ENCODE results near the gene WDR31. TPM values are rescaled to one million over a fixed set of nuclear protein-coding genes. Genes with fewer than 3 reads are reported as not detected.

The WDR31 gene
- total RNA-seq, 2 donors from 2014 or later, result 2.3 to 4.6 TPM

GRCh38 chr9:113302792-113303418, 37.2 kb downstream of the WDR31 start, which contains the start of gene RNF183:
Gene RNF183 (minus strand): TSS chr9:113303376. CDS start chr9:113298184, 5,192 bp downstream.
- H3K9me3 ChIP-seq, result no peaks in the 10 kb centered on the region
- H3K27ac ChIP-seq, result no peak within 1 kb of the TSS
- H3K4me1 ChIP-seq, result no peaks in the 10 kb centered on the region
- no peak within 1 kb of the TSS for H3K4me3 ChIP-seq
- no peaks in the 10 kb centered on the region for H3K27me3 ChIP-seq
- H3K36me3 ChIP-seq, result no peaks in the 10 kb centered on the region
- no peak for TF ChIP-seq CTCF (IDR thresholded peaks at IDR 0.05)
- DNase-seq (ENCODE audit: low spot score), result no peak

GRCh38 chr9:113301548-113301947, 38.5 kb downstream of the WDR31 start:
- Histone ChIP-seq H3K4me1 (no peaks in the 10 kb centered on the region), H3K36me3 (no peaks in the 10 kb centered on the region), H3K27me3 (no peaks in the 10 kb centered on the region), H3K27ac (no peak overlapping the region), H3K4me3 (no peak overlapping the region), H3K9me3 (no peaks in the 10 kb centered on the region)
- DNase-seq (ENCODE audit: low spot score), result no peak
- no peak for TF ChIP-seq CTCF (IDR thresholded peaks at IDR 0.05)

- H3K9me3 ChIP-seq, result no peaks in the 10 kb centered on the region
- H3K36me3 ChIP-seq, result no peaks in the 10 kb centered on the region
- H3K27me3 ChIP-seq, result no peaks in the 10 kb centered on the region
- no peak for TF ChIP-seq CTCF (IDR thresholded peaks at IDR 0.05)
- DNase-seq (ENCODE audit: low spot score), result no peak
- no peak overlapping the region for H3K4me3 ChIP-seq
- no peak overlapping the region for H3K27ac ChIP-seq
- H3K4me1 ChIP-seq, result no peaks in the 10 kb centered on the region
These were observed 40.2 kb downstream of the WDR31 start for GRCh38 chr9:113299800-113300292.

GRCh38 chr9:113298924-113299770, 40.9 kb downstream of the WDR31 start:
- Histone ChIP-seq H3K27ac (no peak overlapping the region), H3K9me3 (no peaks in the 10 kb centered on the region), H3K27me3 (no peaks in the 10 kb centered on the region), H3K36me3 (no peaks in the 10 kb centered on the region), H3K4me3 (no peak overlapping the region), H3K4me1 (no peaks in the 10 kb centered on the region)
- no peak for DNase-seq (ENCODE audit: low spot score)
- TF ChIP-seq CTCF (IDR thresholded peaks at IDR 0.05), result no peak

- no peak overlapping the region for H3K4me3 ChIP-seq
- TF ChIP-seq CTCF (IDR thresholded peaks at IDR 0.05), result no peak
- H3K27me3 ChIP-seq, result no peaks in the 10 kb centered on the region
- no peaks in the 10 kb centered on the region for H3K9me3 ChIP-seq
- no peak overlapping the region for H3K27ac ChIP-seq
- DNase-seq (ENCODE audit: low spot score), result no peak
- H3K36me3 ChIP-seq, result peaks cover 2% of the 10 kb centered on the region
- H3K4me1 ChIP-seq, result no peaks in the 10 kb centered on the region
These were observed 41.8 kb downstream of the WDR31 start for GRCh38 chr9:113298311-113298710.

Measured in right atrium auricular region (tissue), 2 donors.